ENCODE results near the gene PSMF1.
"Not testable (repeated sequence)": the region's sequence is repeated elsewhere in the genome, so short reads cannot be mapped to it uniquely, and the experiment has no call there.

Gene PSMF1

DNA sequence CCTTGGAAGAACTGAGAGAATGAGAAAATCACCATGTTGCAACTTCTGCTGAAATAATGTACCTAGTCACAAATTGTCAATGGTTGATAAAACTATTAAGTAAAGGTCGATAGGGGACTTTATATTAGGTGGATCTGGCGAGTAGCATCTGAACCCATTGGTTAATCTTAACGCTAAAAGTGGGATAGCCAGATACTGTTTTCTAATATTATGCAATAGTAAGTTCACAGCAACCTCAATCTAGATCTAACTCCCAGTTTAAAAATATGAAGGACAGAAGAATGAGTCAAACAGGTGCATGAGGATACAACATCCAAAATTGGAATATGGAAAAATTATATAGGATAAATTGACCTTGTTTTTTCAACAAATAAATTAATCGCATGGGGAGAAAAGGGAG is 18.8 kb downstream of the PSMF1 start:
- TF ChIP-seq ELF4 (IDR thresholded peaks at IDR 0.05) = no peak
- TF ChIP-seq SP1 (IDR thresholded peaks at IDR 0.05) = no peak
- TF ChIP-seq FOXK2 (IDR thresholded peaks at IDR 0.05) = no peak
- TF ChIP-seq, protein P1, sequence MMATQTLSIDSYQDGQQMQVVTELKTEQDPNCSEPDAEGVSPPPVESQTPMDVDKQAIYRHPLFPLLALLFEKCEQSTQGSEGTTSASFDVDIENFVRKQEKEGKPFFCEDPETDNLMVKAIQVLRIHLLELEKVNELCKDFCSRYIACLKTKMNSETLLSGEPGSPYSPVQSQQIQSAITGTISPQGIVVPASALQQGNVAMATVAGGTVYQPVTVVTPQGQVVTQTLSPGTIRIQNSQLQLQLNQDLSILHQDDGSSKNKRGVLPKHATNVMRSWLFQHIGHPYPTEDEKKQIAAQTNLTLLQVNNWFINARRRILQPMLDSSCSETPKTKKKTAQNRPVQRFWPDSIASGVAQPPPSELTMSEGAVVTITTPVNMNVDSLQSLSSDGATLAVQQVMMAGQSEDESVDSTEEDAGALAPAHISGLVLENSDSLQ (IDR thresholded peaks at IDR 0.05) = no peak
- TF ChIP-seq SUZ12 (IDR thresholded peaks at IDR 0.05) = no peak
- POLR2A ChIA-PET = no interaction called here
- no peak for DNase-seq (ENCODE audit: extremely low spot score)
- CTCF ChIA-PET = no interaction called here

DNA sequence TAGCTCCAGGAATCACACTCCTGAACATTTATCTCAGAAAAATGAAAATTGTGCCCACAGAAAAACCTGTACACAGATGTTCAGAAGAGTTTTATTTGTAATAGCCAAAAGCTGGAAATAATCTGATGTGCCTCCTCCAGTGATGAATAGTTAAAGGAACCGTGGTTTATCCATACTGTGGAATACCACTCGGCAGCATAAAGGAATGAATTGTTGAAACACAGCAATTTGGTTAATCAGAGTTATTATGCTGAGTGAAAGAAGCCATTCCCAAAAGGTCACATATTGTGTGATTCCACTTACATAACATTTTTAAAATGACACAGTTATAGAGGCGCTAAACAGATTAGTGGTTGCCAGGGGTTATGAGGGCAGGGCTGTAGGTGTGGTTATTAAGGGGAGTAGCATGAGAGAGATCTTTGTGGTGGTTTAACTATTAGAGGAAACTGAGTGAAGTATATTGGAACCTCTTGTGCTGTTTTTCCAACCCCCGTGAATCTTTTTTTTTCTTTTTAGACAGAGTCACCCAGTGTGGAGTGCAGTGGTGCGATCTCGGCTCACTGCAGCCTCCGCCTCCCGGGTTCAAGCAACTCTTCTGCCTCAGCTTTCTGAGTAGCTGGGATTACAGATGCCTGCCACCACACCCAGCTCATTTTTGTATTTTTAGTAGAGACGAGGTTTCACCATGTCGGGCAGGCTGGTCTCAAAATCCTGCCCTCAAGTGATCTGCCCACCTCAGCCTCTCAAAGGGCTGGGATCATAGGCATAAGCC is 26.2 kb downstream of the PSMF1 start:
- CTCF ChIA-PET = no interaction called here
- no peak for DNase-seq (ENCODE audit: extremely low spot score)
- POLR2A ChIA-PET = no interaction called here
- no peak for TF ChIP-seq CTBP1 (IDR thresholded peaks at IDR 0.05; ENCODE audit: borderline replicate concordance)
- no peak for TF ChIP-seq L3MBTL2 (conservative IDR thresholded peaks at IDR 0.05)
- no peak for TF ChIP-seq FOXM1 (IDR thresholded peaks at IDR 0.05; ENCODE audit: borderline replicate concordance)
- no peak for TF ChIP-seq LEF1 (IDR thresholded peaks at IDR 0.05; ENCODE audit: borderline replicate concordance)
- TF ChIP-seq, protein P1 (IDR thresholded peaks at IDR 0.05) = no peak
- no peak for TF ChIP-seq ELF4 (IDR thresholded peaks at IDR 0.05)
- TF ChIP-seq SP1 (IDR thresholded peaks at IDR 0.05) = no peak
- TF ChIP-seq HDGF (IDR thresholded peaks at IDR 0.05; ENCODE audit: borderline replicate concordance) = no peak
- no peak for TF ChIP-seq ZNF384 (IDR thresholded peaks at IDR 0.05)
- TF ChIP-seq NFRKB (IDR thresholded peaks at IDR 0.05) = no peak
- no peak for TF ChIP-seq BHLHE40 (IDR thresholded peaks at IDR 0.05; ENCODE audit: borderline replicate concordance)
- TF ChIP-seq SUZ12 (IDR thresholded peaks at IDR 0.05) = no peak
- TF ChIP-seq TARDBP (IDR thresholded peaks at IDR 0.05) = no peak
- TF ChIP-seq ARNT (IDR thresholded peaks at IDR 0.05) = no peak

DNA sequence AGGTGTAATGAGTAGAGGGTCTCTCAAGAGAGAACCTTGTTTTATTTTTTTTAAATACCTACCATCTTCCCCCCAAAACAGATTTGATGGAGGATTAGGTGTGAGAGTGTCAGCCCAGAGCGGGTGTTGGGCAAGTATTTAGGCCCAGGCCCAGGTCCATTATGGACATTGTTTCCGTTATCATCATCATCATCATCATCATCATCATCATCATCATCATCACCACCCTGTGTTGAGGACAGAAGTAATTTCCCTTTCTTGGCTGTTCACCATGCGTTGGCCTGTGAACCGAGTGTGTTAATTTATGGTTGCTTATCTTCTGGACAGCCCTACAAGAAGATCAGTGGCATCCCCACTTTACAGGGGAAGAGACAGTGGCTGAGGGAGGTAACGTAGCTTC is 28.6 kb downstream of the PSMF1 start:
- ChIA-PET CTCF (no interaction called here), POLR2A (no interaction called here)

DNA sequence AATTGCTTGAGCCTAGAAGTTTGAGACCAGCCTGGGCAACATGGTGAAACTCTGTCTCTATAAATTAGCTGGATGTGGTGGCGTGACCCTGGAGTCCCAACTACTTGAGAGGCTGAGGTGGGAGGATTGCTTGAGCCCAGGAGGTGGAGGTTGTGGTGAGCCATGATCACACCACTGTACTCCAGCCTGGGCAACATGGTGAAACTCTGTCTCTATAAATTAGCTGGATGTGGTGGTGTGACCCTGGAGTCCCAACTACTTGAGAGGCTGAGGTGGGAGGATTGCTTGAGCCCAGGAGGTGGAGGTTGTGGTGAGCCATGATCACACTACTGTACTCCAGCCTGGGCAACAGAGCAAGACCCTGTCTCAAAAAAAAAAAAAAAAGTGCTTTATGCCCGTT is 31.4 kb downstream of the PSMF1 start:
- POLR2A ChIA-PET; DNase-seq (ENCODE audit: extremely low spot score): not testable (repeated sequence)
- CTCF ChIA-PET = interaction anchor here (0.6 kb wide), 1 partner anchor 489 kb away, joined by 3 read pairs; no protein-coding TSS in a partner anchor

More for the DNA sequence above, 28.6 kb downstream of the PSMF1 start:
- no peak for DNase-seq (ENCODE audit: extremely low spot score)
- TF ChIP-seq TARDBP (IDR thresholded peaks at IDR 0.05) (no peak), NFRKB (IDR thresholded peaks at IDR 0.05) (no peak)

DNA sequence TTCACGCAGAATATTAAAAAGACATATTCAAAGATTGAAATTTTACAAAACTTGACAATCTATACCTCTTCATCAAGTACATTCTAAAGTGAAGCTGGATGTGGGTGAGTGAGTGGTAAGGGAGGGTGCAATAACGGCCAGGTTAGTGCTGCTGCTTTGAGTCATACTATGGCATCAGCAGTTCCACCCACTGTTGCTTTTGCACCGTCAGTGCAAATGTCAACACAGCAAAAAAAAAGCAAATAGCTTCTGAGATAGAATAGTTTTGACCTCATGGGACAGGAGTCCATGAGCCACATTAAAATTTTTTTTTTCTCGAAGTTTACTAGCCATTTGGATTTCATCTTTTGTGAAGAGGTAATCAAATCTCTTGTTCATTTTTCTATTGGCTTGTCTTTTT is 31.8 kb downstream of the PSMF1 start:
- TF ChIP-seq TARDBP (IDR thresholded peaks at IDR 0.05) (no peak), LEF1 (IDR thresholded peaks at IDR 0.05; ENCODE audit: borderline replicate concordance) (no peak), ZNF384 (IDR thresholded peaks at IDR 0.05) (no peak), ARNT (IDR thresholded peaks at IDR 0.05) (no peak), SUZ12 (IDR thresholded peaks at IDR 0.05) (no peak), BHLHE40 (IDR thresholded peaks at IDR 0.05; ENCODE audit: borderline replicate concordance) (no peak), FOXA1 (IDR thresholded peaks at IDR 0.05) (no peak)
- ChIA-PET POLR2A (no interaction called here), CTCF (interaction anchor here (0.6 kb wide), 1 partner anchor 490 kb away, joined by 3 read pairs; no protein-coding TSS in a partner anchor)
- DNase-seq (ENCODE audit: extremely low spot score) = no peak

DNA sequence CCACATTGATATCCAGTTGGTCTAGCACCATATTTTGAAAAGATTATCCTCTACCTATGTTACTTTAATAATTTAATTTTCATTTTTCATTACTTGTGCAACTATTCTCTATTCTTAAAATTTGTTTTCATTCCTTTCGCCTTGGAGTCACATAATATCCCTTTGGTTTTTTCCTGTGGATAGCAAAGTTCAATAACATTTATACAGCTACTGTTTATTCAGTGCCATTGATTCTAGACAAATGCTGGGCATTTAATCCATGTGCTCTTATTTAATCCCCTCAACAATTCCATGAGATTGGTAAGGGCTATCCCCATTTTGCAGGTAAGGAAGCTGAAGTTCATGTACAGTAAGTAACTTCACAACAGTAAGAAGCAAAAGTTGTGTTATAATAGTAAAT is 32.6 kb downstream of the PSMF1 start:
- ChIA-PET POLR2A (no interaction called here), CTCF (no interaction called here)
- no peak for TF ChIP-seq L3MBTL2 (conservative IDR thresholded peaks at IDR 0.05)
- TF ChIP-seq TARDBP (IDR thresholded peaks at IDR 0.05) = no peak
- TF ChIP-seq FOXM1 (IDR thresholded peaks at IDR 0.05; ENCODE audit: borderline replicate concordance) = no peak
- no peak for TF ChIP-seq NFRKB (IDR thresholded peaks at IDR 0.05)
- TF ChIP-seq CTBP1 (IDR thresholded peaks at IDR 0.05; ENCODE audit: borderline replicate concordance) = no peak
- no peak for TF ChIP-seq LEF1 (IDR thresholded peaks at IDR 0.05; ENCODE audit: borderline replicate concordance)
- TF ChIP-seq ARNT (IDR thresholded peaks at IDR 0.05) = no peak
- no peak for TF ChIP-seq SUZ12 (IDR thresholded peaks at IDR 0.05)
- no peak for TF ChIP-seq ELF4 (IDR thresholded peaks at IDR 0.05)
- TF ChIP-seq SP1 (IDR thresholded peaks at IDR 0.05) = no peak
- no peak for DNase-seq (ENCODE audit: extremely low spot score)

DNA sequence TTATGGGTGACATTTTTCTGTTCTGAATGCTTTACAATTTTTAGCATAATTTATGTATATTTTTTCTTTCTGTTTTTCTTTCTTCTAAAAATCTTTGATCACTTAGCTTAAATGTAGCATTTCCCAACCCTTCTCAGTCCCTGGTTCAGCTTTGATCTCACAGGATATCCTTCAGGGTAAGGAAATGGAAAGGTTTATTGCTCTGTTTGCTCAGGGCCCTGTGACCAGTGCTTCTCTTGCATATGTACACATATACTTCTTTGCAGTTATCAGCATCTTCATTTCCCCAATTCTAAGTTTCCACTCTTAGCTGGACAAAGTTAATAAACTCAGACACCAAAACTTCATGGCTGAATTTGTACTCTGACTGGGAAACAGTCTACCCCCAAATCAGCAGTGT is 35.8 kb downstream of the PSMF1 start:
- ChIA-PET CTCF (no interaction called here), POLR2A (no interaction called here)
- DNase-seq (ENCODE audit: extremely low spot score) = no peak
- TF ChIP-seq ELF4 (IDR thresholded peaks at IDR 0.05) = no peak
- no peak for TF ChIP-seq TARDBP (IDR thresholded peaks at IDR 0.05)
- TF ChIP-seq CTBP1 (IDR thresholded peaks at IDR 0.05; ENCODE audit: borderline replicate concordance) = no peak
- no peak for TF ChIP-seq LEF1 (IDR thresholded peaks at IDR 0.05; ENCODE audit: borderline replicate concordance)
- no peak for TF ChIP-seq BHLHE40 (IDR thresholded peaks at IDR 0.05; ENCODE audit: borderline replicate concordance)
- TF ChIP-seq ZNF384 (IDR thresholded peaks at IDR 0.05) = no peak
- TF ChIP-seq FOXM1 (IDR thresholded peaks at IDR 0.05; ENCODE audit: borderline replicate concordance) = no peak
- no peak for TF ChIP-seq FOXA1 (IDR thresholded peaks at IDR 0.05)
- TF ChIP-seq SUZ12 (IDR thresholded peaks at IDR 0.05) = no peak
- TF ChIP-seq, protein P1 (IDR thresholded peaks at IDR 0.05) = no peak
